GM08714 (cell line): ENCODE measurements around the gene MMP17.

ENCODE experiments used
- H3K4me3 ChIP-seq: fragments of 200-500 bp; sonication (Bioruptor generic); 2 replicates; pipeline ENCODE4 v1.5.1; 2014; ENCODE audit warnings: mild to moderate bottlenecking, low read length, inconsistent platforms
- ZNF274 ChIP-seq: IDR thresholded peaks from 2 replicates; pipeline ENCODE4 v1.6.1; 2012; ENCODE audit warnings: mild to moderate bottlenecking, low read depth, low read length

The MMP17 gene

GRCh38 chr12:131856366-131857097, 28.3 kb downstream of the MMP17 start:
- no peak overlapping the region for H3K4me3 ChIP-seq

DNA sequence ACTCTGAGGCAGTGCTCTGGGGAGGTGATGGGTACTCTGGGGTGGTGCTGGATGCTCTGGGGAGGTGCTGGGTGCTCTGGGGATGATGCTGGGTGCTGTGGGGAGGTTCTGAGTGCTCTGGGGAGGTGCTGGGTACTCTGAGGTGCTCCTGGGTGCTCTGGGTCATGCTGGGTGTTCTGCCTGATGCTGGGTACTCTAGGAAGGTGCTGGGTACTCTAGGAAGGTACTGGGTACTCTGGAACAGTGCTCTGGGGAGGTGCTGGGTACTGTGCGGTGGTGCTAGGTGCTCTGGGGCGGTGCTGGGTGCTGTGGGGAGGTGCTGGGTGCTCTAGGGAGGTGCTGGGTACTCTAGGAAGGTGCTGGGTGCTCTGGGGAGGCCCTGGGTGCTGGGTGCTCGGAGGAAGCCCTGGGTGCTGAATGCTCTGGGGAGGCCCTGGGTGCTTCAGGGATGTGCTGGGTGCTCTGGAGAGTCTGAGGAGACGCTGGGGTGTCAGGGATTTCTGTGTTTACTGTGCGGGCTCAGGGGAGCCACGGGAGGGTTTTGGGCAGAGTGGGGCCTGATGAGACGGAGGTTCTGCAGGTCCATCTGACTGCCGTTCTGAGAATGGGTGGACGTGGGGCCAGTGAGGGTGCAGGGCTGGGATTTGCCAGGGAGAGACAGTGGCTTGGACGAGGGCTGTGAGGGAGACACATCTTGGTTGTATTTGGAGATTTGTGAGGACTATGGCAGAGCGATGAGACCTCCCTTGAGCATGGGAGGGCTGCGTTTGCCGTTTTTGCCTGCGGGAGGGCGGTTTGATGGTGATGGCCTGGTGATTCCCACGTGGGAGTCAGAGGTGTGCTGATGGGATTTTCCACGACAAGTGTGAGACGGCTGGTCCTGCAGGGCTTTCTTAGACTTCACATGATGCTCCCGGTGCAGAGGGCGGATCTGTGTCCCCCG, 30.0 kb downstream of the MMP17 start:
- H3K4me3 ChIP-seq = no peak overlapping the region
- no peak for TF ChIP-seq ZNF274

More at GRCh38 chr12:131856366-131857097, 28.3 kb downstream of the MMP17 start:
- no peak for TF ChIP-seq ZNF274

DNA sequence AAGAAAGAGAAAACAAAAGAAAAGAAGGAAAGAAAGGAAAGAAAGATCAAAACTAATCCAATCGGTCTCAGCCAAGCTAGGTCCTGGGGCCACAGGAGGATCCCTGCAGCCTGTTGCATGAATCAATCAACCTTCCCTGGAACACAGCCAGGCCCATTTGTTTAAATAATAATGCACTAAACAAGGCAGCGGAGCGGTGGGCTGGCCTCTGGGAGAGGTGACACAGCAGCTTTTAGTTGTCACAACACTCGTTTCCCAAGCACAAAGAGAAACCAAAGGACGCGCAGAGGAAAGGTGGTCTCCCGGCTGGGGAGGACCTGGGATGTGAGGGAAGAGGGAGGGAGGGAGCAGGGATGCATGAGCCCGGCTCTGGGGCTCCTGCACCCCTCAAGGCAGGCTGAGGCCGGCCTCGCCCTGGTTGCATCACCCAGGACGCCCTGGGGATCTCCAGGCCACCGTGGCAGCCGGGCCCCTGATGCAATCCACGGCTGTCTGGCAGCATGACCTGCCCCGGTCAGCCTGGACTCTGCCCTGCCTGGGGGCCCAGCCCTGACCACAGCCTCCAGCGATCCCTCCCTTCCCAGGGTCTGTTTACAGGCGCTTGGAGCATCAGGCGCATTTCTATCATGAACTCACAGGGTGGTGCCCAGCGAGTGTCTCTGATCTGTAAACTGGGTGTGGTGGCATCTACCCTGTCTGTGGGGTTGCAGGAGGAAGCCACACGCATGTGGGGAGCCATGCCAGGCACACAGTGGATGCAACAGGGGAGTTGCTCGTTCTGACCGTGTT, 32.5 kb downstream of the MMP17 start:
- H3K4me3 ChIP-seq = no peak overlapping the region
- no peak for TF ChIP-seq ZNF274

DNA sequence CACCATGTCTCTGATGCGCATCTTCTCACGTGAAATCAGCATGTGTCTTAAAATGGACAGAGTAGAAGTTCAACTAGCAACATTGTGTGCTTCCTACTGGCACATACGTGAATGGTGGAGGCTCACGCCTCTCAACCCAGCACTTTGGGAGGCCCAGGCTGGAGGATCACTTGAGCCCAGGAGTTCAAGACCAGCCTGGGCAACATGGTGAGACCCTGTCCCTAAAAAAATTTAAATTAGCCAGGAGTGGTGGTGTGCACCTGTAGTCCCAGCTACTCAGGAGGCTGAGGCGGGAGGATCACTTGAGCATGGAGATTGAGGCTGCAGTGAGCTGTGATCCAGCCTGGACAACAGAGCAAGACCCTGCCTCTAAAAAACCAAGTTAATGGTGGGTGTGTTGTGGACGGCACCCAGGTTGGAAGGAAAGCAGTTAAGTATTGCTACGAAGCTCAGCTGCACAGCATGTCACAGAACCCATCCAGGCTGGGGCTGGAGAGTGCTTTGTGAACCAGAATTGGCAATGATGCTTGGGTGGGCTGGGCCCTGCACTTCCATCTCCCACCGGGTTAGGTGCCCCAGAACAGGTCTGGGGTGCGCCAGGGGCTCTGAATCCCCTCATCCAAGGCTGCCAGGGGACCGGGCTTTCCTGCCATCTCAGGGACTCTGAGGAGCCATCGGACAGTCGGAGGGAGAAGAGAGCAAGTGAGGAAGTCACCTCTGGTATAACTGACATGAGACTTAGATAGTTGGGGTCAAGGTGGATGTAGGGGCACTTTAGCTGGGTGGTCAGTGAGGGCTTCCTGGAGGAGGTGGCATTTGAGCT, 33.3 kb downstream of the MMP17 start:
- no peak for TF ChIP-seq ZNF274
- H3K4me3 ChIP-seq = no peak overlapping the region

DNA sequence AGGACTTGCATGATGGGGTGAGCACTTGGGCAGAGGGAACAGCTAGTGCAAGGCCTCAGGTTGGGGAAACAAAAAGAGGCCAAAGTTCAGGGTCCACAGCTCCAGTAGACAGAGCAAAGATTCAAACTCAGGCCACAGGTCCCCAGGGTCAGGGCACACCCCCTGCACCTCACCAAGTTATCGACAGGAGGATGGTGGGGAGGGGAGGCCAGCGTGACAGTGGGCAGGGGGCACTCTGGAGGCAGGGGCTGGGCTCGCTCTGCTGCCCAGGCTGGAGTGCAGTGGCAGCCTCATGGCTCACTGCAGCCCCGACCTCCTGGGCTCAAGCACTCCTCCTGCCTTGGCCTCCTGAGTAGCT, 33.9 kb downstream of the MMP17 start:
- H3K4me3 ChIP-seq = no peak overlapping the region
- no peak for TF ChIP-seq ZNF274

- TF ChIP-seq ZNF274 = no peak
- no peak overlapping the region for H3K4me3 ChIP-seq
Observed at GRCh38 chr12:131862600-131862993, 34.4 kb downstream of the MMP17 start.

DNA sequence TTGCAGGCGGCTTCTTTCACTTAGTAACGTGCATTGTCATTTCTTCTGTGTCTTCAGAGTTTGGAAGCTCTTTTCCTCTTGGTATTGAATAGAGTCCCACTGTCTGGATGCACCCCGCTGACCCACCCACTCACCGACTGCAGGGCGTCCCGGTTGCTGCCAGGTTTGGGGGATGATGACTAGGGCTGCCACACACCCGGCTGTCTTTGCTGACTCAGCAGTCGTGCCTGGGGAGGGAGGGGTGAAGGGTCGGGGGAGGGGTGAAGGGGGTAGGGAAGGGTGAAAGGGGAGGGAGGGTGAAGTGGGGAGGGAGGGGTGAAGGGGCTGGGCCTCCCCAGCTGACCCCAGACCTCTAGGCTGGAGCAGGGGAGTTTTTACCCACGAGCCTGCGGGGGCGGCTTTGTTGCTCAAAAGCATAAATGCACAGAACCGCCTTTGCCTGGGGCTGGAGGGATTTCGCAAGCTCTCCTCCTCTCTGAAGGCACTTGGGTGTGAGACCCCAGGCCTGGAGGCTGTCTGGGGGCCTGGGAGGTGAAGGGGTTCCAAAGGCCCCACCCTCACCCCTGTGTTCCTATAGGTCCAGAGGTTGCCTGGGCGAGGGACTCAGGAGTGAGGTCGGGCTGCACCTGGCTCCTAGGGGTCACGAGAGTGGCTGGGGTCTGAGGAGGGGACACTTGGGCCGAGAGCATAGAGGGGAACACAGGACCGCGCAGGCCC, 35.0 kb downstream of the MMP17 start:
- no peak overlapping the region for H3K4me3 ChIP-seq
- TF ChIP-seq ZNF274 = no peak

DNA sequence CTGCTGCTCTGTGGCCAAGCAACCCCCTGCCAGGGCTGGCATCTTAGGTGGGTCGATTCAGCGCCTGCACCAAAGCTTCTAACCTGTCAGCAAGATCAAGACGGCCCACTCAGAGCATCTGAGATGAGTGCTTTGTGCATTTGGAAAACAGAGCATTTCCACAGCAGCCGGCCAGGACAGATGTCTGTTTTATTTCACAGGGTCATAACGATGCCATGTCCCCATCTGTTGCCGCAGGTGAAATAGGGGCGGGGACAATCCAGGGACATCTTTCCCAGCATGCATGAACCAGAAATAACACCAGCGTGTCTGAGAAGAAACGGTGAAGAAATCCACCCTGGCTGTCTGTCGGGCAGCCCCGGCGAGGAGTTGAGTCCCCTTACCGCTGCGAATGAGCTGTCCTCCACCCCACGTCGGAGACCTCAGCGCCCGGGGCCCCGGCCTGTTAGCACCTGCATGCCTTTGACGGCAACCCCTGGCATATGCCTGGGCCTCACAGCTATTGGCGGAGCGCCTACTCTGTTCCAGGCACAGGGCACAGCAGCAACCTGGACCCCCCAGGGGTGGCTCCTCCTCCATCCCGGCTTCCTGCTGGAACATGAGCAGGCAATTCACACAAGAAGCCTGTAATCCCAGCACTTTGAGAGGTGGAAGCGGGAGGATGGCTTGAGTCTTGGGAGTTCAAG, 35.7 kb downstream of the MMP17 start:
- TF ChIP-seq ZNF274 = no peak
- H3K4me3 ChIP-seq = no peak overlapping the region

- TF ChIP-seq ZNF274 = no peak
- H3K4me3 ChIP-seq = no peak overlapping the region
Observed at GRCh38 chr12:131864469-131864868, 36.3 kb downstream of the MMP17 start.

- H3K4me3 ChIP-seq = no peak overlapping the region
- TF ChIP-seq ZNF274 = no peak
Observed at GRCh38 chr12:131865180-131865875, 37.1 kb downstream of the MMP17 start.

- no peak overlapping the region for H3K4me3 ChIP-seq
- TF ChIP-seq ZNF274 = no peak
Observed at GRCh38 chr12:131867471-131867870, 39.3 kb downstream of the MMP17 start.
